ENCODE results near the gene VWA3B. TPM values are rescaled to one million over a fixed set of nuclear protein-coding genes. Genes with fewer than 3 reads are reported as not detected.

VWA3B gene
- total RNA-seq, 1 experiment from 2014 or later: not detected

GRCh38 chr2:98201576-98201975 lies 114.6 kb downstream of the VWA3B start:
- Histone ChIP-seq H2BK120ac (ENCODE audit: low read depth, low read length, poor library complexity, severe bottlenecking) (no peak overlapping the region), H3K4me2 (ENCODE audit: insufficient read depth, insufficient read length, low read length) (no peak overlapping the region), H3K9ac (ENCODE audit: extremely low read depth, insufficient read length, low read length) (no peak overlapping the region), H4K20me1 (ENCODE audit: control insufficient read depth, insufficient read depth, insufficient read length) (no peaks in the 10 kb centered on the region), H3K79me1 (ENCODE audit: insufficient read depth, low read depth, low read length, poor library complexity, severe bottlenecking) (no peaks in the 10 kb centered on the region), H3K9me3 (ENCODE audit: control insufficient read depth, low read depth, low read length) (no peaks in the 10 kb centered on the region), H3K18ac (ENCODE audit: insufficient read length, low read depth, low read length) (no peak overlapping the region), H3K4ac (ENCODE audit: low read depth, low read length) (no peak overlapping the region), H2BK20ac (ENCODE audit: low read depth, low read length, poor library complexity, severe bottlenecking) (no peak overlapping the region), H4K91ac (ENCODE audit: insufficient read length, low read depth, low read length) (no peak overlapping the region), H3K56ac (ENCODE audit: insufficient read length, low read depth, low read length) (no peak overlapping the region), H2BK12ac (ENCODE audit: insufficient read length, low read depth, low read length) (no peak overlapping the region), H2BK15ac (ENCODE audit: low read depth, low read length) (no peak overlapping the region), H3K23ac (ENCODE audit: insufficient read length, low read depth, low read length) (no peak overlapping the region), H3K14ac (ENCODE audit: insufficient read depth, low read length) (no peak overlapping the region), H3T11ph (ENCODE audit: low read length) (no peak overlapping the region), H3K27ac (ENCODE audit: insufficient read length, low read depth, low read length) (no peak overlapping the region), H3K23me2 (ENCODE audit: insufficient read length, low read depth, low read length, poor library complexity, severe bottlenecking) (no peaks in the 10 kb centered on the region), H2AFZ (ENCODE audit: low read length) (no peak overlapping the region), H2AK5ac (ENCODE audit: insufficient read length, low read length) (no peak overlapping the region), H3K79me2 (ENCODE audit: insufficient read depth, low read length) (no peaks in the 10 kb centered on the region), H4K5ac (ENCODE audit: insufficient read length, low read depth, low read length) (no peak overlapping the region), H4K8ac (replicated peaks; ENCODE audit: insufficient read length, low read depth, low read length) (no peak overlapping the region), H3K27me3 (ENCODE audit: insufficient read depth, low read length) (no peaks in the 10 kb centered on the region), H2BK5ac (ENCODE audit: insufficient read length, low read length) (no peak overlapping the region), H3K4me1 (ENCODE audit: insufficient read depth, low read length) (no peaks in the 10 kb centered on the region)
- Mint-ChIP-seq H3K27ac (no peak overlapping the region), H3K36me3 (ENCODE audit: insufficient read depth in 1 of 3, low read depth in 3 of 3) (no peaks in the 10 kb centered on the region), H3K9me3 (no peaks in the 10 kb centered on the region), H3K4me1 (no peaks in the 10 kb centered on the region), H3K4me3 (no peak overlapping the region), H3K27me3 (ENCODE audit: low read depth) (no peaks in the 10 kb centered on the region; the same call in 1 of the 2 replicates)
- no peak for TF ChIP-seq CTCF (conservative IDR thresholded peaks at IDR 0.05)
- WGBS (ENCODE audit: extremely low coverage, insufficient read length, low lambda C conversion rate): no CpG with 5 or more reads among the region's 1 CpG
- DNase-seq: no peak
